Stimulated activated naive CD8-positive, alpha-beta T cell treated with anti-CD3 and anti-CD28 coated beads, Interleukin-15, Interleukin-2, amounts not matched to agents 100 U/mL and 50 U/mL, for 24 hours (primary cell): Measurements from ENCODE around the gene ADK.
"Not testable (repeated sequence)": the region's sequence is repeated elsewhere in the genome, so short reads cannot be mapped to it uniquely, and the experiment has no call there.

ENCODE experiments used
- ATAC-seq: fragments of 150-1000 bp; cut with Tn5 transposase; one replicate; pipeline ENCODE4 v1.10.0; 2021
- DNase-seq: peaks from one replicate; pipeline ENCODE4 v3.0.0; 2021

ADK gene

DNA sequence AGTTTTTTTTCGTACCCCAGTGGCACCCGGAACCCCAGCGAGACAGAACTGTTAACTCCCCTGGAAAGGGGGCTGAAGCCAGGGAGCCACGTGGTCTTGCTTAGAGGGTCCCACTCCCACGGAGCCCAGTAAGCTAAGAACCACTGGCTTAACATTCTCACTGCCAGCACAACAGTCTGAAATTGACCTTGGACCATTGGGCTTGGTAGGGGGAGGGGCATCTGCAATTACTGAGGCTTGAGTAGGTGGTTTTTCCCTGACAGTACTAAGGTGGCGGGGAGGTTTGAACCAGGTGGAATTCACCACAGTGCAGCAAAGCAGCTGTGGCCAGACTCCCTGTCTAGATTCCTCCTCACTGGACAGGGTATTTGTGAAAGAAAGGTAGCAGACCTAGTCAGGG, 196.5 kb downstream of the ADK start:
- DNase-seq (no peak), ATAC-seq (no peak)

DNA sequence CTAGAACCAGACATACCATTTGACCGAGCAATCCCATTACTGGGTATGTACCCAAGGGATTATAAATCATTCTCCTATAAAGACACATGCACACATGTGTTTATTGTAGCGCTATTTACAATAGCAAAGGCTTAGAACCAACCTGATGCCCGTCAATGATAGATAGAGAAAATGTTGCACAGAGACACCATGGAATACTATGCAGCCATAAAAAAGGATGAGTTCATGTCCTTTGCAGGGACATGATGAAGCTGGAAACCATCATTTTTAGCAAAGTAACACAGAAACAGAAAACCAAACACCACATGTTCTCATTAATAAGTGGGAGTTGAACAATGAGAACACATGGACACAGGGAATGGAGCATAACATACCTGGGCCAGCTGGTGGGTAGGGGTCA, 202.0 kb downstream of the ADK start:
- not testable (repeated sequence) for DNase-seq, ATAC-seq

DNA sequence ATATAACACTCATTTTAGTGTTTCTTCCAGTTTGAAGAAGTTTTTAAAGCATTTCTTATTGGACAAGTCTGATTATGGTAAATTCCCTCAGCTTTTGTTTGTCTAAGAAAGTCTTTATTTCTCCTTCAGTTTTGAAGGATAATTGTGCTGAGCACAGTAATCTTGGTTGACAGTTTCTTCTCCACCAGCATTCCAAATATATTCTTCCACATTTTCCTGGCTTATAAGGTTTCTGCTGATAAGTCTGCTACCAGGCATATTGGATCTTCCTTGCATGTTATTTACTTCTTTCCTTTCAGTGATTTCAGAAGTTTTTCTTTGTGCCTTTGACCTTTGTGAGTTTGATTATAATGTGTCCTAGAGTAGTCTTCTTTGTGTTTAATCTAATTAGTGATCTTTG, 210.7 kb downstream of the ADK start:
- DNase-seq: no peak
- no peak for ATAC-seq

DNA sequence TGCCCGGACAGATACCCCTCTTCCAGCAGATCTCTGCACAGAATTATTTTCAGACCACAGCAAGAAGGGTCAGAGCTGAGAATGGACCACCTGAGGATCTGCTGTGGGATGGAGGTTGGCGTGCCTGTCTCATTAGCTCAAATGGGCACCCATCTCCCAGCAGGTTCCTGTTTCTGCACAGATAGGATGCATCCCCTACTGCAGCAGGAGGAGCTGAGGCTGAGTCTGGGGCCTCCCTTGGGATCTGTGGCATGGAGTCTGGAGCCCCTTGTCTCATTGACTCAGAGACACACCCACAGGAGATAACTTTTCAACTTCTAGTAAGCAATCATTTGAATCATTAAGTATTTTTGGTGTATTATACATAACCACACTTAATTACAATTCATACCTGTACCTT, 212.7 kb downstream of the ADK start:
- DNase-seq: no peak
- ATAC-seq: no peak

DNA sequence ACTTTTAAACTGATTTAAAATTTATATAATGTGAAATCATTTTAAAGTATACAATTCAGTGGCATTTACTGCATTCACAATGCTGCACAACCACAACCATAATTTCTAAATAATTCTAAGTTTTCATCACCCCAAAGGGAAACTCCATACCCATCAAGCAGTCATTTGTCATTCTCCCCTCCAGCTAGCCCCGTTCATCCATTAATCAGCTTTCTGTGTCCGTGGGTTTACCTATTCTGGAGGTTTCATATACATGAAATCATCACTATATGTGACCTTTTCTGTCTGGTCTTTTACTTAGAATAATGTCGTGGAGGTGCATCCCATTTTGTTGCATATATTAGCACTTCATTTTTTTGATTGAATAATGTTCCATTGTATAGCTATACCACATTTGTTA, 214.1 kb downstream of the ADK start:
- ATAC-seq: peak; percentile 93

DNA sequence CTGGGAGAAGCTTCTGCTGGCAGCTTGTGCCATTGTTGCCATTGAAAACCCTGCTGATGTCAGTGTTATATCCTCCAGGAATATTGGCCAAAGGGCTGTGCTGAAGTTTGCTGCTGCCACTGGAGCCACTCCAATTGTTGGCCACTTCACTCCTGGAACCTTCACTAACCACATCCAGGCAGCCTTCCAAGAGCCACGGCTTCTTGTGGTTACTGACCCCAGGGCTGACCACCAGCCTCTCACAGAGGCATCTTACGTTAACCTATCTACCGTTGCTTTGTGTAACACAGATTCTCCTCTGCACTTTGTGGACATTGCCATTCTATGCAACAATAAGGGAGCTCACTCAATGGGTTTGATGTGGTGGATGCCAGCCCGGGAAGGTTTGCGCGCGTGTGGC, 220.7 kb downstream of the ADK start:
- DNase-seq (no peak), ATAC-seq (no peak)

More for the DNA sequence above, 214.1 kb downstream of the ADK start:
- peak; percentile 15 for DNase-seq

DNA sequence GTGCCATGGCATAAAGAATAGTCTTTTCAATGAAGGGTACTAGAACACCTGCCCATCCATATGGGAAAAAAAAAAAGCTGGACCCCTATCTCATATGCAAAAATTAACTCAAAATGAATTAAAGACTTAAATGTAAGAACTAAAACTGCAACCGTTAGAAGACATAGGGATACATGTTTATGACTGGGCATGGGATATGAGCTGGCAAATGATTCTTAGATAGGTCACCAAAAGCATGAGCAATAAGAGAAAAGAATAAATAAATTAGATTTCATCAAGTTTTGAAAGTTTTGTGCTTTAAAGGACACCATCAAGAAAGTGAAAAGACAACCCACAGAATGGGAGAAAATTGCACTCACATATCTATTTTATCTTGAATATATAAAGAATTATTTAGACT, 222.0 kb downstream of the ADK start:
- no peak for DNase-seq
- ATAC-seq: no peak

DNA sequence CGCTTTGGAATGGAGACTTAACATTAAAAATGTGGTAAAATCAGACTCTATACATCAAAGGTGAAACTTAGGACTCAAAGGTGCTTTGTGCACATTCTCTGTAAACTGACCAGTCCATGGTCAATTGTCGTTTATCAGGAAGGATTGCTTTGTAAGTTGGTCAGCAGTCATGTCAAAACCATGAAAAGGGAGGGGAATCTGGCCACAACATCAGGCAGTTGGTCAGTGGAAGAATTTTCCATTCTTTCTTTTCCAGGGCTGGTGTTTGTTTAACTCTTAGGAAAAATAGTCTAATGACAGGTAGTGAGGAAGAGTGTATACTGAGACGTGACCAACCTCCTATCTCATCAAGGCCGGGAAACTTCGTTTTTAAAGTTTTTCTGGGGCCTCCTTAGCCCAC, 226.5 kb downstream of the ADK start:
- no peak for ATAC-seq
- DNase-seq: no peak

DNA sequence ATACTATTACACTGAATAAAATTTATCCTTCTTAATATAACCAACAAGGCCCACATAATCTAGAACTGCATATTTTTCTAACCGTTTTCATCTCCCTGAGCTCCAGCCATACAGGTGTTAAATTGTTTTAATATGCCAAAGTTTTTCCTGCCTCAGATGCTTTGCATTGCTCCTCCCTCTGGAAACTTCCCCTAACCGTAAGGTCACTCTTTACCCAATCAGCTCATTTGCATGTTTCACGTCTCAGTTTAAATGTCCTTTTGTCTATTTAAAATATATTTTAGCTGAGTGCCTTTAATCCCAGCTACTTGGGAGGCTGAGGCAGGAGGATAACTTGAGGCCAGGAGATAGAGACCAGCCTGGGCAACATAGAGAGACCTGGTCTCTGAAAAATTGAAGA, 228.5 kb downstream of the ADK start:
- DNase-seq (no peak), ATAC-seq (no peak)

DNA sequence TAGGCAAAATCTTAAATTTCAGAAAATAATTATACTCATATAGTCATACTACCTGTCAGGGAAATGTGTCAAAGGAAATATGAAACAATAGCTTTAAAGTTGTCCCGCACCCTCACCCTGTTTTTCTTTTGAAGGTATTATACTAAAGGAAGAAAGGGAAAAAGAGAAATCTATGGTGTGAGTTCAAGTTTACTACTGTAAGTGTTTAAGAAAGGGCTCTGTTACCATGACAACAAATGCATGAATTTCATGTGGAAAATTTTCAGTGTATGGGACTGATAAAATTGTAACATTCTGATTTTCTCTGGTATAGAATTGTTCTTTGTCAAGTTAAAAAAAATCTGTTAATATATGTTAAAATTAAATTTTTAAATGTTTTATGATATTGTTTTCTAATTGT, 229.8 kb downstream of the ADK start:
- DNase-seq (no peak), ATAC-seq (no peak)

DNA sequence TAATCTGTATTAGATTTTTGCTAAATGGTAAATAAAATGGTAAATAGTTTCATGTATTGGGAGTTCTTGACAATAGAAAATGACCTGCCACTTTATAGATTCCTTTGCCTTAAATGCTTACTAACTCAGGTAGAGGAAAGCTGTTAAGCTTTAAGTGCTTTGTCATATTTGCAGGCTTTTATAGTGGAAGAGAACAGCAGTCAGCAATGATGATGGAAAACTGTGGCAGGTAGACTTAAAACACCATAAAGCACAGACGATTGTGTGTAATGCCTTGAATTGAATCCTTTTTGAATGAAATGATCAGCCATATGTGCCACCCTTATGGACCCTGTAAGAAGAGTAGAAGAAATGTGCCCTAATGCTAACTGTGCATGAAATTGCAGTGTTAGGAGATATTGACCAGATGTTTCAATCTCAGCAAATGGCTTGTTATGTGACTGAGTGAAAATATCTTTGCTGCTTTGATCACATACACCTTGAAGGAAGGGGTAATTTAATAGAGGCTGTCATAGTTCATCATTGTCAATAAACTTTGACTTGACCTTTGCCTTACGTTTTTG, 230.4 kb downstream of the ADK start:
- no peak for DNase-seq
- no peak for ATAC-seq

DNA sequence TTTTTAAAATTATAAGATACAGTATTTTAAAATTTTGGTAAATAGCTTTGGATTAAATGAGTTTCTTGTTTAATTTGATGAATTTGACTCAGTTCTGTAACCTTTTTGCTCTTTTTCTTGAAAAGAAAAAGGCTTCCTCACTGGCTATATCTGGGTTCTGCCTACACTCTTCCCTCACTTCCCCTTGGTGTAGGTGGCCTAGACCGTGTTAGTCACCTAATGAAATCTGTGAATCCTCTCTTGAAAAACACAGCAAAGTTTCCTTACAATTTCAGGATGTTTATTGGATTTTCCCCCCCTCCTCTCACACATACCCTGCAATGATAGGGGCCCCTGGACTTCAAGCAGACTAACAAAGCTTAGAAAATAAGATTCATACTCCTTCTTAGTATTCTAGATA, 231.6 kb downstream of the ADK start:
- ATAC-seq (peak; percentile 59), DNase-seq (no peak)

DNA sequence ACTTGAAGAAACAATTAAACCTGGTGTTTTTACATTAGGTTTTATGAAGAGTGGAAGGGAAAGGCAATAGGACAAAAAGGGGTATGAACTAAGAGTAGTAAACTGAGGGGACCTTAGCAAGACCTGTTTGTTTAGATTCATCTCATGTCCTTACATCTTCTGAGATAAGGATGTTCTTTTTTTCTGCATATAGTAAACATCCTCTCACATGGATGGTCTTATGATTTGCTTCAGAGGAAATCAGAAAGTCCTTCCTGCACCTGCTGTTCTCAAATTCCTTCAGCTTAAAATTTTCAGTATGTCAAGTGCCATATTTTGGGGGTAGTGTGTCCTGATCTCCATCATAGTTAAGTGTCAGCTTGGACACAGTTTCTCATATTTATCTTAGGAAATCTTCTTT, 232.6 kb downstream of the ADK start:
- DNase-seq (no peak), ATAC-seq (no peak)

DNA sequence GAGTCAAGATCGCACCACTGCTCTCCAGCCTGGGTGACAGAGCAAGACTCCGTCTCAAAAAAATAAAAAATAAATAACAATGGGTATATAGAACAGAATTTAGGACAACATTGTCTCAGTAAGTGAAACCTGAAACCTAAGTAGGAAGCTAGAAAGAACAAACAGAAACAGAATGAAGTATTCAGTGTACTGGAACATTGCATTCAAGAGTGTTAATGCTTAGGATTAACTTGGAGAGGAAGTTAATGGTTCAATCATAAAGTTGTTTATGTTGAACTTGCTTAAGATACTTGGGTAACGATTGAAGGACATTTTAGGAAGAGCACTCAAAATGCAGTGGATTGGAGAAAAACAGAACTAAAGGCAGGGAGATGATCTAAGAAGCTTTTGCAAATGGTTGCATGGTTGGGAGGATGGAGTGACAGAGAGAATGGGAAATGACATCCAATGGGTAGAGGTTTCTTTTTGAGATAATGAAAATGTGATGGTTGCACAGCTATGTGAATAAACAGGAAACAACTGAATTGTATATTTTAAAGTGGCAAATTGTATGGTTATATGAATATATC, 233.7 kb downstream of the ADK start:
- DNase-seq: no peak
- ATAC-seq: no peak

DNA sequence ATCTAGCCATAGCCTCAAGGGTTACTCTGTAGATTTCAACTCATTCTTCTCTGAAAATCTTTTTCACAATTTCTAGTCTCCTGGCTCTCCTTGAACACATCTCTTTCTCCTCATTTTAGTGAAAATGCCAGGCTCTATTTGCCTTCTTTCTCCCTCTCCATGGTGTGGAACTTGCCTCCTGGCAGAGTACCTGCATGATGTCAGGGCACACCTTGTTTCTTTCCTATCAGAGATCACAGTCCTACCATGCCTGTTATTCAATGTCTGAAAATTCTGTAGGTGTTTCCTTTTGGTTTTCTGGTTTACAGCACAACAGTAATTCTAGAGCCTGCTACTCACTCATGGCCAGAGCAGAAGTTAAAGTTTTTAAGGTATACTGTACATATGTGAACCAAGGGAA, 237.8 kb downstream of the ADK start:
- ATAC-seq: no peak
- DNase-seq: no peak

DNA sequence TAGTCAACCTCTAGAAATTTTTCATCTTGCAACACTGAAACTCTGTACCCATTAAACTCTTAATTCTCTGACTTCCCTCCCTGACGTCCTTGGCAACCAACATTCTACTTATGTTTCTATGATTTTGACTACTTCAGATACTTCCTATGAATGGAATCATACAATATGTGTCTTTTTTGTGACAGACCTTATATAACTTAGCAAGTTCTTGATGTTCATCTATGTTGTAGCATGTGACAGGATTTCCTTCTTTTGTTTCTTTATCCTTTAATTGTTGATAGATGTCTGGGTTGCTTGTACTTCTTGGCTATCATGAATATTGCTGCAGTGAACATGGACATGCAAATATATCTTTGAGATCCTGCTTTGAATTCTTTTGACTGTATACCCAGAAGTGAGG, 240.8 kb downstream of the ADK start:
- no peak for ATAC-seq
- DNase-seq: no peak

DNA sequence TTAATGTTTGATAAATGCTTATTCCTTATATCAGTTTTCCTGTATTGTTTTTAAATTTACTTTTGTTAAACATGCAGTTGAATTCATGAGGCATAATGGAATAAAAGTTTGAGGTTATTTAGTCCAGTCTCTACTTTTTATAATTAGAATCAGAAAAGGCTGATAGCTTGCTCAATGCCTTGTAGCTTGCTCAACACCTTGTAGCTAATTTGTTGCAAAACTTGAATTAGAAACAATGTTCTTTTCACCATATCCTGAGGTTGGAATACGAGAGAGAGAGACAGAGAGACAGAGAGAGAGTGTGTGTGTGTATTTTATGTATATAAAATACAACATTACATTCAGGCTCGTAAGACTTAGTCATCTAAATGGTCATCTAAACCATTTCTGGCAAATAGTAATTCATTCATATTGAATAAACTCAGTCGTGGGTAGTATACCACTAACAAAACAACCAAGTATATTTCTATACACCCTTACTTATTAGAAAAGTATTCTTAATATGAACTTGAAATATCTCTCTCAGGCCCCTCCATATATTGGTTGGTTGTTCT, 243.5 kb downstream of the ADK start:
- DNase-seq: no peak
- ATAC-seq: no peak

DNA sequence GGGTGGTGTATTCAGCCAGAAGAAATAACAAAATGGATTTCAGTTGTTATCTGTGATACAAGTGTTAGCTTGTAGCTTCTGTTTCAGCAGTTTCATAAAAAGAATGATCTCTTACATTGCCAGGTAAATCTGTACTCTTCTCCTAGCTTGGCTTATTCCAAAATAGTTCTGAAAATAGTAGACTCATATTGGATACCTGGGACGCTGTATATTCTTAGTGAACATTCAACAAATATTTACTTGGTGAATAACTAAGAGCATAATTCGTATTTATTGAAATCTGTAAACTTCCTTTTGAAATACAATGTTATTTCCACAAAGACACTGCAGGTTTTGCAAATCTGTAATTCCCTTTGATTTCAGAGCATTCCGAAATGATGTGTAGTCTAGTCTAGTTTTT, 249.2 kb downstream of the ADK start:
- ATAC-seq: no peak
- no peak for DNase-seq

DNA sequence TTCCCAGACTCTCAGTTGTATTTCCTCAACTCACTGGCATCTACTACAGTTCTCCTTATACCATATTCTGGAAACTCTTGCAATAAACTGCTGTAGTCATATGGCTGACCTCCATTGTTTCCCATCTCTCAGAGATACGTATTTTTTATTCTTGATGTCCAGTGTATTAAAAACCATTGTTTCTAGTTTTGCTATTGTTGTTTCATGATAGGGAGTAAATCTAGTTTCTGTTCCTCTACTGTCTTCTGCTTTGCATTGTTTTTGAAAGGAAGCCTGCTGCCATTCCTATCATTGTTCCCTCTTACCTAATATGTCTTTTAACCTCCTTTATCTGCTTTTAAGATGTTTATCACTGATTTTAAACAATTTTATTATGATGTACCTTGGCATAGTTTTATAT, 255.0 kb downstream of the ADK start:
- ATAC-seq (no peak), DNase-seq (no peak)

DNA sequence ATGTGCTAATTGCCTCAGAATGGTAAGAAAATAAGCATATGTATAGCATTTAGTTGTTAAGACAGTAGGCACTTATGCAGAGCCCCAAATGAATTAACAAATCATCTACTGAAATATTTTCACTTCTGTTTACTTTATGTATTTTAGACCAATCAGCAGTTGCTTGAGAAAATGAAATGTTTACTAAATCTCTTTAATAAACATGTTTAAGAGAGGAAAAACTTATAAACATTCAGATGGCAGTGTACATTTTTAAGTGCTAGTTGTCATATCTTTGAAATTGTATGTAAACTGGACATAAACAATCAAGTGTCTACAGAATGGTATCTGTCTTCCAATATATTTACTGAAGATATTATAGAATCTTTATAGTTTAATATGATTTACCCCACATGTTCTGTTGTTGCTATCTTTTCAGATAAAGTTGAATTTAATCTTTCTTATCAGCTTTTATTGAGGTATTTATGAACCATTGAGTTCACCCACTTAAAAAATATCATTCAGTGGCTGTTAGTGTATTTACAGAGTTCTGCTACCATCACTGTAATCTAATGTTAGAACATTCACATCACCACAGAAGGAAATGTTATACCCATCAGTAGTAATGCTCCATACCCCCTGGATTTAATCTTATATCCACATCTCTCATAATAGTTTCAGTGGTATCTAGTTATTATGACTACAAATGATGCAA, 264.3 kb downstream of the ADK start:
- ATAC-seq: no peak
- no peak for DNase-seq

DNA sequence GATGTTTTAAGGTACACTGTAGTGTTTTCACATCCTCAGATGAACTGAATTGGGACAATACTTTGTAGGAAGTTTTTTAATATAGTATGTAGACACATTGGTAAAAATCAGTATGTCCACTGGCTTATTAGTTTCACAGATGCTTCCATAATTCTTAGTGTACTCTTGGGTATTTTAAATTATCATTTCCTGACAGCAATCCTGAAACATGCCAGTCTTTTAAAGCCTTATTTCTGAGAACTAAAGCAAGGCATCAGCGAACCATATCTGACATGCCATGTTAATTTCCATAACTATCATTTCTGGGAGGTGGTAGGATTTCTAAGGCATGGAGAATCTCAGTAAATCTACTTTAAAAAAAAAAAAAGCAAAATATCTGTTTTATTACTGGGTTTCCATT, 266.4 kb downstream of the ADK start:
- DNase-seq: no peak
- no peak for ATAC-seq

DNA sequence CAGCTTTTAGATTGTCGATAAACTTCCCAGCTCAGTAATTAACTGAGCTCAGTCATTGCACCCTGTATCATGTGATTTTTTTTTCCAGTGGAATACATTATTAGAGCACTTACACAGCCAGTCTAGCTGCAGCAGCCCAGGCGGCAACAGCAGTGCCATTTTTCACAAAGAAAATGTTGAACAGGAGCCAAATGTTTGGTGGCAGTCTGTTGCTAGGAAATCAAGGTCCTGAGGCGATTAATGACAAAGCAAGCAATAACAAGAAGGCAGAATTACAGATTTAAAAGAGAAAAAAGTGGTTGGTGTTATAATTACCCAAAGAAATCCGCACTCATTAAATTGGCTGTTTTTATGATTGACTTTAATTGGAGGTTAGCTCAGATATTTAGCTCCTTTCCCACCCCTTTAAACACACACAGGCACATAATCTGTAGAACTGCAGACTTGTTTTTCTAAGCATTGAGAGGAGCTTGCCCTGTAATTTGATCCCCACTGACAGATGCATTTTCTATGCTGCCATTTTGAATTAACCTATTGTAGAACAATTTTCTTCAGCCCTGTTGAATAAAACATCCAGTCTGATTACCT, 267.4 kb downstream of the ADK start:
- ATAC-seq (no peak), DNase-seq (no peak)

DNA sequence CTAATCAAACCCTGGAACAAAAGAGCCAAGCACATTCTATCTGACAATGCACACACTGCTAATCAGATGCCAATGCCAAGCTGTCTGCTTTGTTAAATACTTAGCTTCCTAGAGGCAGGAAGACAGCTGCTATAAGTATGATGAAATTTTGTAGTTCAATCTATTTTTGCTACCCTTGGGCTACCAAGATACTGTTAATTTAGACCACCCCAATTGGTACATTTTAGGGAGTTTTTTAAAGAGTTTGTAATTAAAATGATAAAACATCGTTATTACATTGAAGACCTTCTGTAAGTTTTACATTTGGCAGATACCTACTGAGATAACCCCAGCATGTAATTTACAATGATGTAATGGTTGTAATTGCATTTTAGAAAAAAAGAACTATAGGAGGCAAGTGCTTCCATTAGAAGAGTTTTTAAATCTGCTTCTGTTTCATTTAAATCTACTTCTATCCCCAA, 268.5 kb downstream of the ADK start:
- DNase-seq: no peak

More for the DNA sequence above, 268.5 kb downstream of the ADK start:
- no peak for ATAC-seq
